Lung (tissue), 12 donors: ENCODE results near the gene CELF6. TPM values are rescaled to one million over a fixed set of nuclear protein-coding genes. Genes with fewer than 3 reads are reported as not detected.
"Not testable (repeated sequence)": the region's sequence is repeated elsewhere in the genome, so short reads cannot be mapped to it uniquely, and the experiment has no call there.

Source experiments
- ATAC-seq: fragments of 200-7000 bp; cut with Tn5 transposase; one replicate; pipeline ENCODE4 v1.9.1; 2020; ENCODE audit warnings: moderate number of reproducible peaks; ENCODE audit not compliant: insufficient read depth, low FRiP score
- DNase-seq, 3 donors: peaks; one replicate each; pipeline ENCODE4 v3.0.0-alpha.2; 2013 to 2017
- H3K27ac ChIP-seq, 2 donors: one replicate each; pipeline ENCODE4 v1.5.1; 2013; ENCODE audit warnings: mild to moderate bottlenecking in 2 of 2, moderate library complexity in 2 of 2, control low read depth in 1 of 2, inconsistent platforms in 1 of 2, low read depth in 1 of 2, low read length in 1 of 2
- H3K27me3 ChIP-seq, 3 donors: one replicate each; pipeline ENCODE4 v1.5.1; 2013; ENCODE audit warnings: low read length in 2 of 3; ENCODE audit not compliant: control insufficient read depth in 3 of 3, insufficient read depth in 3 of 3
- H3K36me3 ChIP-seq, 4 donors: one replicate each; pipeline ENCODE4 v1.5.1; 2013; ENCODE audit warnings: low read length in 4 of 4, mild to moderate bottlenecking in 1 of 4, moderate library complexity in 1 of 4; ENCODE audit not compliant: control insufficient read depth in 4 of 4, insufficient read depth in 4 of 4
- H3K4me1 ChIP-seq, 5 donors: one replicate each; pipeline ENCODE4 v1.5.1; 2013; ENCODE audit warnings: low read length in 5 of 5, mild to moderate bottlenecking in 2 of 5, moderate library complexity in 1 of 5; ENCODE audit not compliant: control insufficient read depth in 5 of 5, insufficient read depth in 5 of 5
- H3K4me3 ChIP-seq: one replicate; pipeline ENCODE4 v1.5.1; 2013; ENCODE audit warnings: mild to moderate bottlenecking, control low read depth, moderate library complexity
- H3K9ac ChIP-seq, 2 donors: one replicate each; pipeline ENCODE4 v1.5.1; 2013; ENCODE audit warnings: low read length in 2 of 2, control low read depth in 1 of 2; ENCODE audit not compliant: insufficient read depth in 1 of 2
- H3K9me3 ChIP-seq, 4 donors: one replicate each; pipeline ENCODE4 v1.5.1; 2013; ENCODE audit warnings: low read length in 3 of 4, mild to moderate bottlenecking in 1 of 4, moderate library complexity in 1 of 4; ENCODE audit not compliant: control insufficient read depth in 4 of 4, insufficient read depth in 3 of 4
- CTCF ChIP-seq: IDR thresholded peaks from 2 replicates; pipeline ENCODE4 v1.5.1; 2012; ENCODE audit warnings: mild to moderate bottlenecking; ENCODE audit errors: control extremely low read depth, extremely low read depth
- WGBS, 2 donors: extraction: QIAGEN DNeasy Blood & Tissue Kit; methylation state at CpG; one replicate each; pipeline ENCODE4 v1.1.7; 2013; 5-methylcytosine and 5-hydroxymethylcytosine counted together
- polyA plus RNA-seq, 2 donors: library from polyadenylated mRNA; stranded (reverse); fragments of 200-250 nt; gene quantifications; one replicate each; pipeline ENCODE4 v1.2.1, GENCODE V29; 2013
- total RNA-seq, 2 donors: library from RNA; depleted of rRNA in 1 of 2; stranded (reverse); fragments of >200 nt in 1 of 2; gene quantifications; one replicate each; pipeline ENCODE4 v1.2.1, GENCODE V29; 2014 to 2021
- donor health status: control.
- donor health status: control.
- donor health status: Bipolar disorder and iron deficiency.
- donor health status: healthy.
- donor health status: DM: yes; HTN: yes; CAD: no.

CELF6 gene
- total and polyA plus RNA-seq, 4 donors = 2.1 to 6.4 (median 3.4) TPM

GRCh38 chr15:72278737-72279136, 41.2 kb downstream of the CELF6 start:
- DNase-seq (no peak), ATAC-seq (no peak)
- WGBS, 2 donors = 89 to 94% methylated on average over 1 of the region's 1 CpG

GRCh38 chr15:72276326-72276700, 43.6 kb downstream of the CELF6 start:
- DNase-seq = no peak
- Histone ChIP-seq H3K36me3 (no peaks in the 10 kb centered on the region), H3K9me3 (no peaks in the 10 kb centered on the region), H3K9ac (no peak overlapping the region), H3K4me1 (peaks cover 0 to 11% (median 1%) of the 10 kb centered on the region in 5 donors), H3K27me3 (no peaks in the 10 kb centered on the region), H3K27ac (no peak overlapping the region), H3K4me3 (no peak overlapping the region)
- no peak for TF ChIP-seq CTCF
- ATAC-seq = no peak

More at GRCh38 chr15:72278737-72279136, 41.2 kb downstream of the CELF6 start:
- no peak for TF ChIP-seq CTCF
- Histone ChIP-seq H3K4me3 (no peak overlapping the region), H3K36me3 (no peaks in the 10 kb centered on the region), H3K27me3 (no peaks in the 10 kb centered on the region), H3K27ac (no peak overlapping the region), H3K4me1 (no peaks in the 10 kb centered on the region), H3K9ac (no peak overlapping the region), H3K9me3 (no peaks in the 10 kb centered on the region)

- H3K36me3 ChIP-seq, H3K27me3 ChIP-seq, H3K27ac ChIP-seq, H3K9me3 ChIP-seq, ATAC-seq, DNase-seq, H3K4me3 ChIP-seq, H3K9ac ChIP-seq: not testable (repeated sequence)
- peaks cover 0 to 17% (median 5%) of the 10 kb centered on the region in 5 donors for H3K4me1 ChIP-seq
Observed at GRCh38 chr15:72275635-72276325, 44.2 kb downstream of the CELF6 start.

- Histone ChIP-seq H3K9ac (peak overlapping the region in 1 of 2 donors; percentile 61), H3K27ac (peak overlapping the region; percentile 22 to 27), H3K27me3 (no peaks in the 10 kb centered on the region), H3K4me3 (peak overlapping the region; percentile 84), H3K4me1 (peaks cover 0 to 18% (median 6%) of the 10 kb centered on the region in 5 donors), H3K9me3 (no peaks in the 10 kb centered on the region), H3K36me3 (peaks cover 0 to 5% (median 0%) of the 10 kb centered on the region in 4 donors)
- WGBS, 2 donors = 53 to 61% methylated on average over 10 of the region's 10 CpGs
- ATAC-seq = no peak
- no peak for TF ChIP-seq CTCF
- DNase-seq = no peak
Observed at GRCh38 chr15:72272997-72273352, 47.0 kb downstream of the CELF6 start.
